Tibial nerve (tissue), 4 donors: ENCODE data around the gene PRPF18. TPM values are rescaled to one million over a fixed set of nuclear protein-coding genes. Genes with fewer than 3 reads are reported as not detected.

Experiments
- DNase-seq, 2 donors: peaks; one replicate each; pipeline ENCODE4 v3.0.0-alpha.2; 2019; ENCODE audit warnings: low spot score in 2 of 2
- H3K27ac ChIP-seq, 4 donors: fragments of 200-600 bp; sonication (generic) in 3 of 4; one replicate each; pipeline ENCODE4 v1.5.1; 2017 to 2019; ENCODE audit warnings: mild to moderate bottlenecking in 1 of 4
- H3K27me3 ChIP-seq, 2 donors: fragments of 200-600 bp; sonication (generic) in 1 of 2; one replicate each; pipeline versions ENCODE4 v1.5.1 to v1.6.0; 2017 to 2019
- H3K36me3 ChIP-seq, 3 donors: fragments of 200-600 bp; sonication (generic); one replicate each; pipeline ENCODE4 v1.5.1; 2018 to 2019
- H3K4me1 ChIP-seq, 4 donors: fragments of 200-600 bp; sonication (generic) in 3 of 4; one replicate each; pipeline ENCODE4 v1.5.1; 2017 to 2019
- H3K4me3 ChIP-seq, 4 donors: fragments of 200-600 bp; sonication (generic) in 3 of 4; one replicate each; pipeline ENCODE4 v1.5.1; 2017 to 2019; ENCODE audit warnings: mild to moderate bottlenecking in 1 of 4, moderate library complexity in 1 of 4
- H3K9me3 ChIP-seq, 4 donors: fragments of 200-600 bp; sonication (generic) in 3 of 4; one replicate each; pipeline ENCODE4 v1.5.1; 2017 to 2019
- CTCF ChIP-seq, 5 experiments: fragments of 200-600 bp in 3 of 5; fragments of 450-650 bp in 2 of 5; sonication (generic) in 3 of 5; IDR thresholded peaks; one replicate each; pipeline ENCODE4 v1.5.1; 2016 to 2019; ENCODE audit warnings: antibody characterized with exemption in 5 of 5, mild to moderate bottlenecking in 3 of 5, moderate library complexity in 2 of 5
- EP300 ChIP-seq, 2 donors: sonication (generic); formaldehyde crosslinking; IDR thresholded peaks; one replicate each; pipeline ENCODE4 v1.6.1; 2017; ENCODE audit warnings: antibody characterized with exemption in 2 of 2, mild to moderate bottlenecking in 1 of 2
- POLR2A ChIP-seq, 2 donors: fragments of 450-650 bp; IDR thresholded peaks; one replicate each; pipeline ENCODE4 v1.6.1; 2017; ENCODE audit warnings: antibody characterized with exemption in 2 of 2, mild to moderate bottlenecking in 2 of 2, moderate library complexity in 2 of 2
- WGBS, 2 donors: methylation state at CpG; one replicate each; pipeline ENCODE4 v1.1.5; 2018; 5-methylcytosine and 5-hydroxymethylcytosine counted together
- total RNA-seq, 4 donors: library from RNA; depleted of rRNA; stranded (reverse); fragments of >200 nt; gene quantifications; one replicate each; pipeline ENCODE4 v1.1.0, GENCODE V29; 2016

PRPF18 gene
- total RNA-seq, 4 donors from 2014 or later: 22.9 to 34.3 (median 32.8) TPM

- Histone ChIP-seq H3K4me3 (no peak overlapping the region), H3K27ac (no peak overlapping the region), H3K36me3 (no peaks in the 10 kb centered on the region), H3K27me3 (no peaks in the 10 kb centered on the region), H3K9me3 (peaks cover 0 to 13% (median 1%) of the 10 kb centered on the region in 4 donors), H3K4me1 (no peaks in the 10 kb centered on the region)
- DNase-seq: no peak
- 67 to 72% methylated on average over 5 of the region's 5 CpGs for WGBS, 2 donors
- TF ChIP-seq EP300 (IDR thresholded peaks at IDR 0.05) (no peak), POLR2A (IDR thresholded peaks at IDR 0.05) (no peak), CTCF (IDR thresholded peaks at IDR 0.05) (no peak)
Measured at GRCh38 chr10:13571541-13571940, 15.2 kb upstream of the PRPF18 start.

- H3K27me3 ChIP-seq: no peaks in the 10 kb centered on the region
- H3K27ac ChIP-seq: no peak overlapping the region
- H3K4me1 ChIP-seq: no peaks in the 10 kb centered on the region
- peaks cover 0 to 13% (median 1%) of the 10 kb centered on the region in 4 donors for H3K9me3 ChIP-seq
- DNase-seq: no peak
- TF ChIP-seq CTCF (IDR thresholded peaks at IDR 0.05): no peak
- TF ChIP-seq POLR2A (IDR thresholded peaks at IDR 0.05): no peak
- no peak for TF ChIP-seq EP300 (IDR thresholded peaks at IDR 0.05)
- H3K36me3 ChIP-seq: no peaks in the 10 kb centered on the region
- 69 to 73% methylated on average over 4 of the region's 4 CpGs for WGBS, 2 donors
- H3K4me3 ChIP-seq: no peak overlapping the region
Measured at GRCh38 chr10:13573960-13574359, 12.8 kb upstream of the PRPF18 start.

GRCh38 chr10:13585195-13585751 lies 1.5 kb upstream of the PRPF18 start:
- Histone ChIP-seq H3K27me3 (peaks cover 0 to 28% of the 10 kb centered on the region in 2 donors), H3K9me3 (no peaks in the 10 kb centered on the region), H3K4me1 (peaks cover 0 to 22% (median 13%) of the 10 kb centered on the region in 4 donors), H3K27ac (no peak overlapping the region), H3K4me3 (no peak overlapping the region), H3K36me3 (no peaks in the 10 kb centered on the region)
- 85 to 89% methylated on average over 6 of the region's 6 CpGs for WGBS, 2 donors
- DNase-seq: no peak
- TF ChIP-seq EP300 (IDR thresholded peaks at IDR 0.05) (no peak), CTCF (IDR thresholded peaks at IDR 0.05) (no peak), POLR2A (IDR thresholded peaks at IDR 0.05) (no peak)

GRCh38 chr10:13585943-13586342 lies 822 bp upstream of the PRPF18 start:
- Histone ChIP-seq H3K27ac (no peak overlapping the region), H3K36me3 (no peaks in the 10 kb centered on the region), H3K9me3 (no peaks in the 10 kb centered on the region), H3K27me3 (peaks cover 0 to 28% of the 10 kb centered on the region in 2 donors), H3K4me1 (peaks cover 0 to 24% (median 13%) of the 10 kb centered on the region in 4 donors), H3K4me3 (no peak overlapping the region)
- TF ChIP-seq POLR2A (IDR thresholded peaks at IDR 0.05) (no peak), CTCF (IDR thresholded peaks at IDR 0.05) (no peak), EP300 (IDR thresholded peaks at IDR 0.05) (no peak)
- 62 to 64% methylated on average over 4 of the region's 4 CpGs for WGBS, 2 donors
- no peak for DNase-seq

GRCh38 chr10:13587391-13587790 lies 626 bp downstream of the PRPF18 start:
- no peak for TF ChIP-seq EP300 (IDR thresholded peaks at IDR 0.05)
- no peak for TF ChIP-seq POLR2A (IDR thresholded peaks at IDR 0.05)
- TF ChIP-seq CTCF (IDR thresholded peaks at IDR 0.05): no peak
- Histone ChIP-seq H3K27me3 (peaks cover 0 to 21% of the 10 kb centered on the region in 2 donors), H3K36me3 (peaks cover 0 to 10% (median 0%) of the 10 kb centered on the region in 3 donors), H3K9me3 (no peaks in the 10 kb centered on the region), H3K4me1 (peaks cover 0 to 26% (median 13%) of the 10 kb centered on the region in 4 donors), H3K27ac (peak overlapping the region in 2 of 4 donors; percentile 63 to 83), H3K4me3 (peak overlapping the region; percentile 66 to 90 (median 82))
- DNase-seq: no peak
- WGBS, 2 donors: 4 to 9% methylated on average over 18 to 19 of the region's 19 CpGs
